ENCODE measurements around the gene SDR42E1.
"Not testable (repeated sequence)": the region's sequence is repeated elsewhere in the genome, so short reads cannot be mapped to it uniquely, and the experiment has no call there.

The SDR42E1 gene

DNA sequence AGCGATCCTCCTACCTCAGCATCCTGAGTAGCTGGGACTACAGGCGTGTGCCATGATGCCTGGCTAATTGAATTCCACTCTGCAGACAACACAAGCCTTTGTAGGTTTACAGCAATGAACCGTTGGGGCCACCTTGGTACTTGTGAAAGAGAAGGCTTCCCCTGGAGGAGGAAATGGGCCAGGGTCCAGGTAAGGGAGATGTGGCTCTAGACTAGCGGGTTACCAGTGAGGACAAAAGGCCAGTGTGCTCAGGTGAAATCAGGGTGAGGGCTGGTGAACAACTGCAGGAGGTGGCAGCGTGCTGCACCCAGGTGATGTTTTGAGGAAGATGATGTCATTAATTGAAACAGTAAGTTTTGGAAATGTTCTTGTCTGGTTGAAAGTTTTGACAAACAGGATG is 6.7 kb downstream of the SDR42E1 start:
- DNase-seq (ENCODE audit: low spot score) = no peak

DNA sequence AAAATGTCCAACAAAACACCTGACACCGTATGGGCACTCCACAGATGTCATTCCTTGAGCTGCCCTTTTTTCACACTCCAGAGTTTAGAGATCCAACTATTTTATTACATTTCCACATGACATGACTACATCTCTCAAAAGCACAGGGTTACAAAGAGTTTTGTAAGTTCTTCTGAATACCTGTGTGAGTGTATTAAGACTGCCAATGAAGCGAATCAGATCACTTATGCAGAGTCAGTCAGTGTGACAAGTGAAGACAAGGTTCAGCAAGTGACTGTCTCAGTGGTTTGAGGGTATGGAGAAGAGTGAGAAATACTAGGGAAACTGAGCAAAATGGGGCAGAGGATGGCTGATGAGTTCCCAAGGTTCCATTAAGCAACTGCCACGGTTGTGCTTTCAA is 8.4 kb downstream of the SDR42E1 start:
- DNase-seq (ENCODE audit: low spot score) = no peak

DNA sequence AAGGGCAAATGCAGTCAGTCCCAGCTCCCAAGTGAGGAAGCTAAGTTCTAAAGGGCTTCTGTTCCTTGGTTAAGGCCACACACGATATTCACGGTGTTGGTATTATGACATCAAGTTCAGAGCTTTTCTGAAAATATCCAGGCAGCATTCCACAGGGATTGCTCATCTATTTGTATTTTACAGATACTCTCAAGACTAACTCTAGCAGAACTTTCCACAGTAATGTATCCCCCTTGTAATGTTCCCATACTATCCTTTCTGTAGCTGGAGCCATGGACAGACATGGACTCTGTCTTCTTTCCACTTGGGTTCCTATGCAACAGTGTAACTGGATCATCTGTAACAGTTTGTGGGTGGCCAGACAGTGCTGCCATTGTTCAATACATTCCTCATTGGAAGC is 13.5 kb downstream of the SDR42E1 start:
- peak; percentile 57 for DNase-seq (ENCODE audit: low spot score)

DNA sequence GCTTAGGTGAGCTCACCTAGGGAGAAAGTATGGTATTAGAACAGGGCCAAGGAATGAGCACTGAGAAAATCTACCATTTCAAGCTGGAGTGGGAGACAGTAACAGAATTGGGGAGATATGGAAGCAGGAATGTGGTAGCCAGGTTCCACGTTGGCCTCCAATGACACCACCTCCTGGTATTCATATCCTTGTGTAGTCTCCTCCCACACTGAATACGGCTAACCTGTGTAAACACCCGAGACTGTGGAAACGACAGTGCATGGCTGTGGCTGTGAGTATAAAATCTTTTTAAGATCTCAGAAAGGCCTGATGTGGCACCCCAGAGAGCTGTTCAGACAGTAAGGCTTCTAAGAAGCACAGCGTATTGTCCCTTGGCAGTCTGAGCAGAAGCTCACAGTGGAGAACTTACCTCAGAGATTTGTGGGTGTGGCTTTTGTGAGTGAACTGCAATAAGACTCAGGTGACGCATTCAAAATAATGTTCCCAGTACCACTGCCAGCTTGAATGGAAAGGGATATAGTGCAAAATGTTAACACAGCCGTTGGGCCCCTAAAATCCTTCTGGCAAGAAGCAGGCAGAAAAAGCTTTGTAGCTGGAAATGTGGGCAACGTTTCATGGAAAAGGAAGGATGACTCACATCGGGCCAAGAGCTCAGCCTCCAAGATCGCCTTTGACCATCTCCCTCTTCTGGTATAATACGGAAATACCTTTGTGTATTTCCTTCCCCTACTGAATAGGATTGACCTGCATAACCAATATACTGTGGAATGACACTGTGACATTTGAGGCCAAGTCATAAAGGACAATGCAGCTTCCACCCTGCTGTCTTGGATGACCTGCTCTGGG is 14.4 kb downstream of the SDR42E1 start:
- peak; percentile 45 for DNase-seq (ENCODE audit: low spot score)

DNA sequence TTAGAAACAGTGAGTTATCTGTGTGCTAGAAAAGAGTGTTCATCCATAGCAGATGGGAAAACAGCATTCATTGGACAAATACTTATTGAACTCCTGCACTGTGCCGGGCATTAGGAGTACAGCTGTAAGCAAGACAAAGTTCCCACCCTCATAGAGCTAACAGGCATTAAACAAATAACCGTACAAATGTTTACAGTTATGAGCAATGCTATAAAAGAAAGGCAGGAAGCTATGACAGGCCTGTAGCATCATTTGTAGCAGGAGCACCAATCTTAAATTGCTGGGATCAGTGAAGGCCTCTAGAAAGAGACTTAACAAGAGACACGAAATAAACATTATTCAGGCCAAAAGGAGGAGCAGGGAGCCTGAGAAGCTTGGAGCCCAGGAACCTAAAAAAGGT is 15.6 kb downstream of the SDR42E1 start:
- no peak for DNase-seq (ENCODE audit: low spot score)

DNA sequence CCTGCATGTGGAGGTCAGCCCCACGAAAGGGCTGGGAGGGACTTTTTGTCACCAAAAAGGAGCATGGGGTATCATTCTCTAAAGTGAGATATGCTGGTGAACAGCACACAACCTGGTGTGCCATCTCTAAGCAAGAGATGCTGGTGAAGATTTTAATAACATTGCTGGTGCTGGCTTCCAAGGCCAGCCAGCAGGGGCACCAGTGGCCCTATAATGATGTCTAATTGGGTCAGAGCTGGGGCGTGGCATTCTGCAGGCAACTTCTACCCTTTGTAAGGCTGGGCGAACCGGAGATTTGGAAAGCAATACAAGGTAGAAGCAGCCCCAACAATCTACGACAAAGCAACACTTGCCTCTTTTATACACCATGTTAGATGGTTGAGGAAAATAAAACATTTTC is 16.8 kb downstream of the SDR42E1 start:
- no peak for DNase-seq (ENCODE audit: low spot score)

DNA sequence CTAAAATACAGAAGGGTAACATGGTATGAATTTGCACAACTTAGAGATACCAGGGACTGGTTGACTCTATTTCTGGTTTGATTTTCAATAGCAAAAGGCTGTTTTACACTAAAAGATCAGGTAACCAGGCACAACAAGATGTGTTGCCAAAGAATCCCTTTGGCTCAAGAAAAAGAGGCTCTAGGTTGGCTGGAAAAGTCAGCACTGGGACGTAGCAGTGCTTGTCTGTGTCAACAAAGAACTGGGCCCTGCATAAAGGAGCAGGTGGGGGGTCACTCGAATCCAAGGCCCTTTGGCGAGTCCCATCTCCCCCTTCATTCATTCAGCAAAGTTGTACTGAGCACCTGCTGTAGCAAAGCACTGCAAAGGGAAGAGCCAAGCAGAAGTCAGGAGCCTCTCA is 18.4 kb downstream of the SDR42E1 start:
- DNase-seq (ENCODE audit: low spot score) = no peak

DNA sequence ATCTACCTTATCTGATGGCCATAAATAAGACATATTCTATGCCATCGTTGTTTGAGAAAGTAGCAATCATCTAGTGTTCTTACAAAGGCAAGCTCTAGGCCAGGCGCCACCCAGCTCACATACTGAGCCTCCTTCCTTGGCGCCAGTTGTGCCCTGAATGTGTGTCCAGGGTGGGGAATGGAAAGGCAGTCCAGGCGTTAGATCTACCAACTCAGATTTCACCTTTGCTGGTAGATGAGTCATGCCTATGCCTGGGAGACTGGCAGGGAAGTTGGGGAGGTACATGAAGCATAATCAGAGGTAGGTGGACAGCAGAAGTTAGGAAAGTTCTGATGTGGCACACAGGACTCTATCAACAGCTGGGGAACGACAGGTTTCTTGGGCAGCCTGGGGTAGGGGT is 23.6 kb downstream of the SDR42E1 start:
- no peak for DNase-seq (ENCODE audit: low spot score)

DNA sequence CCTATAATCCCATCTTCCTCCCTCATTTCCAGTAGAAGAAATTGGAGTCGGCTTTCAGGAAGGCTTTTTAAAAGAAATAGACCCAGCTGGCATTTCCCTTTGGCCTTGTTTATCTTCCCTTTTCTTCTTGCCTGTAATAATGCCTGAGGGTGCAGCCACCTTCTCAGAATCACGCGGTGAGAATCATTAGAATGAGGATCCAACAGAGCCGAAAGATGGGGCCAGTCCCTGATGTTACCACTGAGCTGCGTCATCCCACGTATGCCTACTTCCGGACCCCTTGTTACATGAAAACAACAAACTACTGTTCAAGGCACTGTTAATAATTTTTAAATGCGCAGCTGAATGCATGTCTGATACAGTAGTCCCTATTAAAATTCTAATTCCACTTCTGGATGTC is 24.1 kb downstream of the SDR42E1 start:
- peak; percentile 24 for DNase-seq (ENCODE audit: low spot score)

DNA sequence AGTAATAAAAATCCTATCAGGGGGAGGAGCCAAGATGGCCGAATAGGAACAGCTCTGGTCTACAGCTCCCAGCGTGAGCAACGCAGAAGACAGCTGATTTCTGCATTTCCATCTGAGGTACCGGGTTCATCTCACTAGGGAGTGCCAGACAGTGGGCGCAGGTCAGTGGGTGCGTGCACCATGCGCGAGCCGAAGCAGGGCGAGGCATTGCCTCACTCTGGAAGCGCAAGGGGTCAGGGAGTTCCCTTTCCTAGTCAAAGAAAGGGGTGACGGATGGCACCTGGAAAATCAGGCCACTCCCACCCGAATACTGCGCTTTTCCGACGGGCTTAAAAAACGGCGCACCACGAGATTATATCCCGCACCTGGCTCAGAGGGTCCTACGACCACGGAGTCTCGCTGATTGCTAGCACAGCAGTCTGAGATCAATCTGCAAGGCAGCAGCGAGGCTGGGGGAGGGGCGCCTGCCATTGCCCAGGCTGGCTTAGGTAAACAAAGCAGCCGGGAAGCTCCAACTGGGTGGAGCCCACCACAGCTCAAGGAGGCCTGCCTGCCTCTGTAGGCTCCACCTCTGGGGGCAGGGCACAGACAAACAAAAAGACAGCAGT is 33.8 kb downstream of the SDR42E1 start:
- DNase-seq (ENCODE audit: low spot score) = not testable (repeated sequence)

DNA sequence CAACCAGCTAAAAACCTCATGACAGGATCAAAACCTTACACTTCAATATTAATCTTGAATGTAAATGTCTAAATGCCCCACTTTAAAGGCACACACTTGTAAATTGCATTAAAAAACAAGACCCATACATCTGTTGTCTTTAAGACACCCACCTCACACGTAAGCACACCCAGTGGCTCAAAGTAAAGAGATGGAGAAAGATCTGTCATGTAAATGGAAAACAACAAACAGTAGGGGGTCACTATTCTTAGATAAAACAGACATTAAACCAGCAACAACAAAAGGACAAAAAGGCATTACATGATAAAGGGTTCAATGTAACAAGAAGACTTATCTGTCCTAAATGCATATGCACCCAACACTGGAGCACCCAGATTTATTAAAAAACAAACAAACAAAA is 35.6 kb downstream of the SDR42E1 start:
- no peak for DNase-seq (ENCODE audit: low spot score)

DNA sequence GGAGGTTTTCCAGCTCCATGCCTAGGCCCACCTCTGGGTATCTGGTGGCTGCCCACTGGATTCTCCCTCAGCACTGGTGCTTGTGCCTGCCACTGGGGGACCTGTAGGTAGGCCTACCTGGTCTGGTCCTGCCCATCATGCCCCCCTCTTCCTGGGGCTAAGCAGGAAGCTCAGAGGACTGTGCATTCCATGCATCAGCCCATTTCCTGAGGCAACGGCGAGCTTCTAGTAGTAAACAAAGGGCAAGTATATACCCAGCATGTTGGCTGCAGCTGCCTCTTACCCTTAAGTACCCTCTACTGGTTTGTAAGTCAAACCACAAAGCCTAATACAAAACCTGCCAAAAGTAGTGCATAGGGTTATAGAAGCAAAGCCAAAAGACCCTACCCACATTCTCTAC is 37.5 kb downstream of the SDR42E1 start:
- no peak for DNase-seq (ENCODE audit: low spot score)

DNA sequence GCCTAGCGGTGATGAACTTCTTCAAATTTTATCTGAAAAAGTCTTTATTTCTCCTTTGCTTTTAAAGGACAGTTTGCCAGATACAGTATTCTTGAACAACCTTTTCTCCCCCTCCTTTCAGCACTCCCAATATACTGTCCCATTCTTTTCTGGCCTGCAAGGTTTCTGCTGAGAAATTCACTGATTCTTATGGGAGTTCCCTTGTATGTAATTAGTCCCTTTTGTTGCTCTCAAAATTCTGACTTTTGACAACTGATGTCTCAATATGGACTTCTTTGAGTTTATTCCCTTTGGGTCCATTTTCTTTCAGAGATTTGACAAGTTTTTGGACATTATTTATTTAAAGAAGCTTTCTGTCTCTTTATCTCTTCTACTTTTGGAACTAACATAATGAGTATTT is 39.4 kb downstream of the SDR42E1 start:
- DNase-seq (ENCODE audit: low spot score) = no peak

DNA sequence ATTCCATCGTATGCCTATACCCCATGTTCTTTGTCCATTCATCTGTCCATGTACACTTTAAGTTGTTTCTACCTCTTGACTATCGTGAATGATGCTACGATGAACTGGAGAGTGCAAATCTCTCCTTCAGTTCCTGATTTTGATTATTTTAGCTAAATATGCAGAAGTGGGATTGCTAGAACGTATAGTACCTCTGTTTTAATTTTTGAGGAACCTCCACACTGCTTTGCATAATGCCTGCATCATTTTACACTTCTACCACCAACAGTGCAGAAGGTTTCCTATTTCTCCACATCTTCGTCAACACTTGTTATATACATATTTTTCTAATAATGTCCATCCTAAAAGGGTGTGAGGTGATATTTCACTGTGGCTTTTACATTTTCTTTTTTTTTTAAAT is 43.9 kb downstream of the SDR42E1 start:
- DNase-seq (ENCODE audit: low spot score) = no peak

DNA sequence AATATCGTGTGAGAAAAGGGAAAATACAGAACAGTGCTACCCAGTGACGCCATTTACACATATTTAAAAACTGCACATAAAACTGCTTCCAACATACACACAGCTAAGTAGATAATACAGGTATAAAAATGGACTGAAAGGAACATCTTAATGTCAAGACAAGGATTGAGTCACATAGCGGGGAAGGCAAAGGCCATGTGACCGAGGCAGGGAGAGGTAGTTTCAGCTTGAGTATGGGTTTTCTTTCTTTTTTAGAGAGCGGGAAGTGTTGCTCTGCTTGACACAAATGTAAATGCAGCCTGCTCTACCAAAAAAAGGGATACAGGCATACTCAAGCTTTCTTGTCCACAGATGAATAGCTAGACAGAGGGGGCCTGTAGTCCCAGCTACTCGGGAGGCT is 46.5 kb downstream of the SDR42E1 start:
- no peak for DNase-seq (ENCODE audit: low spot score)

DNA sequence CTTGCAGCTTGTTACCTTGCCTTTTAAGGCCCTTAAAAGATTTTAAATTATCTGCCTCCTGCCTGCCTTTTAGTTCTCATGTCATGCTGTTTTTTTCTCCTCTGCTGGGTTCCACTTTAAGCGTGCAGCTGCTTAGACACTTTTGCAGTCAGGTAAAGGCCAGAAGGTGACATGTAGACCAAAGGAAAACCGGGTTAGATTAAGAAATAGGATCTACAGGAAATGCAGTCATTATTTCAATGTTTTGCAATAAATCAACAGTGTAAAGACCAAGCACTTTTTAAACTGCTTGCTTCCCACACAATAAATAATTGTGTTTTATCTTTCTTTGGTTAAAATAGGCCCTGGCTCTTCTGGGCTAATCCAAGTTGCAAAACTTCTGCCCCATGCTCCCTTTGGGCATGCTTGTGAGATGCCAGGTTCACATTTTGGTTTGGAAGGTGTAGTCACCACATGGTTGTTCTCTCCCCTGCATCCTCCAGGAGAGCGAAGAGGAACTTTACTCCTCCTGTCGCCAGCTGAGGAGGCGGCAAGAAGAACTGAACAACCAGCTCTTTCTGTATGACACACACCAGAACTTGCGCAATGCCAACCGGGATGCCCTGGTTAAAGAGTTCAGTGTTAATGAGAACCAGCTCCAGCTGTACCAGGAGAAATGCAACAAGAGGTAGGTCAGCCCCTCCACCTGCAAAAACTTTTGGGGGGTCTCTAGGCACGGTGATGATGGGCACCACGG is 54.9 kb downstream of the SDR42E1 start:
- peak; percentile 22 for DNase-seq (ENCODE audit: low spot score)

DNA sequence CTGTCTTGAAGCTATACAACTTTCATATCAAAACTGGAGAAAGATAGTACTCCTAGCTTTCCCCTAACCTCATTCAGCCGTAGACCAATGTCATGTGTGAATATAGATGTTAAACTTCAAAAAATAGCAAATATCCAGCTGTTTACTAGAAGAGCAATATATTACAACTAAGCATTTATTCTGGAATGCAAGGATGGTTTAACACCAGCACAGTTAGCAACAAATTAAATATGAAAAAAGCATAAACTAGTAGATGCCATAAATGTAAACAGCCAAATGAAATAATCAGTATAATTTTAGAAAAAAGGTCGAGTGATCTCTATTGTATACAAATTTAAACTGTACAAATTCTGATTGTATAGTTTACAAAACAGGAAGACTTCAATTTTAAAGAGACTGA is 59.7 kb downstream of the SDR42E1 start:
- no peak for DNase-seq (ENCODE audit: low spot score)

DNA sequence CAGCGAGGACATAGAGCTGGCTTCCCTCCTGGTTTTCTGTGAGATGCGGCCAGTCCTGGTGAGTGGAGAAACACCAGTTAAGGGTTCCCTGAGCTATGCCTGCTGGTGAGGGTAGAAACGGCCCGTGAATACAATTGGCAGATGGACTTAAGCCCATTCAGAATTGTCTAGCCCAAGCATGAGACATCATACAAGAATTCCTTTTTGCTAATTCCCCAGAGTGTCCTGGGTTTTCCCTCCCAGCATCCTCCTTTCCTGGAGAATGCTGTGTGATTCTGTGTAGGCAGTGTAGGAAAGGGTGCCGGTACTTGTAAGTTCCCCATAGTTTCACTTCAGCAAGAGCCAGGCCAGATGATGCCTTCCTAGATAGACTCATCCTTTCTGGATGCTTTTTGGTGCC is 65.1 kb downstream of the SDR42E1 start:
- DNase-seq (ENCODE audit: low spot score) = peak; percentile 52

DNA sequence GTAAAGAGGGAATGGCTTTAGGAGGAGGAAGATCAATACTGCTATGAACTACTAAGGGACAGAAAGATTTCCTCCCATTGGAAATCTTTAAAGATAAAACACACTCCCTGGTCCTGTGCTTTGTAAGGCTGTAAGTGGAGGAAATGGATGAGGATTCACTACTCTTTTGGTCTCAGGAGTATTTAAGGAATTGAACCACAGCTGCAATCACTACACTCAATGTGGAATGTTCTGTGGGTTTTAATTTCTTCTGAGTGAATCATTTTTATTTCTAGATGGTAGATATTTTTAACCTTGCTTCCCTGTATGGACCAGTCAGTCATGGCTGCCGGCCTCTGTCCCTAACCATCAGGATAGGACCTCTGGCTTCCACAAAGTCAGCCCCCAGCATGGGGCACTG is 65.6 kb downstream of the SDR42E1 start:
- no peak for DNase-seq (ENCODE audit: low spot score)

DNA sequence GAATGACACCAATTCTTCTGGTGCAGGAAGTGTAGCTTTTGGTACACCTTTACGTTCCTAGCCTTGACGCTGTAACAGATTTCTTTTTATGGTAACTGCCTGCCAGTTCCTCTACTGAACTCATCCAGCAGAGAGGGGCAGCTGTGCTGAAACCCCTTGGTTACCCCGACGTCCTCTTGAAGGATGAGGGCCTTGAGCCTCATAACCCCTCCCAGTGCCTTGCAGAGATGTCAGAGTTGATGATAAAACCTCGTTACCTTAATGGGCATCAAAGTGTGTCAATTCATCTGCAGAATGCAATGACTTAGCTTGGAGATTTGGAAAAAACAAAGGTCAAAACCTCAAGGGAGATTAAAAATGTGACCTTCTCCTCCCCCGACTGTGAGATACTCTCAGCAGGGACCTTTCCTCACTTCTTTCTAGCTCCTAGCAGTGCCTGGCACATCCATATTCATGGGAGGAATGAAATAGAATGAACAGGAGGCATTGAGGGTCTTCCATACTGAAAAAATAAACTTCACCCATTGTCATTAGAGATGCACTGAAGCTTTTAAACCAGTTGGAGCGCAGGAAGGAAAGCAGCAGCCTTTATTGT is 69.2 kb downstream of the SDR42E1 start:
- no peak for DNase-seq (ENCODE audit: low spot score)

DNA sequence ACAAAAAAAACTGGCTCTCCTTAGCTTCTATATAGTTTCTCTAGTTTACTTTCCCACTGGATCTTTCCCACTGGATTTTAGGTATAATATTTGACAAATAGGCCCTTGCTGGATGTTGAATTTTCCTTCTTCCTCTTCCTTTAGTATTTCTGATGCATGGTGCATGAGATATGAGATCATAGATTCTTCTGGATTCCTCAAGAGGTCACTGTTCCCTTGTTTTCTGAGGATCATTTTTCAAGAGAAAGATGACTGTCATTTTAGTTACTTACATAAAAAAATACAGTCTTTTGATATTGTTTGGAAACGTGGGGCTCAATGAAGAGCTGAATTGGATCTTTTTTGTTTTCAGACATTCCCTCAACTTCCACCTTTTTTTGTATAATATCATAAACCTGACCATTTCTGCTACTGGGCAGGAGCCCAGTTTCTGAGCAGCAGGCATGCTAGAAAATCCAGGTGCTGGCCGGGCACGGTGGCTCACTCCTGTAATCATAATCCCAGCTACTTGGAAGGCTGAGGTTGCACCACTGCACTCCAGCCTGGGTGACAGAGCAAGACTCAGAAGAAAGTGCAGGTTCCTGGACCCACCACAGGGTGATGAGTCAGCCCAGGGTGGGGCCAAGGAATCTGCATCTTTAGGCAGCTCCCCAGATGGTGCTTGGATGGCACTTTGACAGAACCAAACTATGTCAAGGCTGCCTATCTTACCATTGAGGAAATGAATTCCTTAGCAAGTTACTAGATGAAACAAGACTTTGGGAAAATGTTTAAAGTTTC is 70.3 kb downstream of the SDR42E1 start:
- peak; percentile 69 for DNase-seq (ENCODE audit: low spot score)

All from COLO829 (cell line).